H9 (cell line): ENCODE results near the gene DPEP3. TPM values are rescaled to one million over a fixed set of nuclear protein-coding genes. Genes with fewer than 3 reads are reported as not detected.

ENCODE experiments used
- DNase-seq: peaks from one replicate; pipeline ENCODE4 v3.0.0-alpha.2; 2017
- H2AFZ ChIP-seq: one replicate; pipeline ENCODE4 v1.6.1; 2013; ENCODE audit warnings: mild to moderate bottlenecking, low read length, control low read depth, moderate library complexity
- H2AK5ac ChIP-seq: 2 replicates; pipeline ENCODE4 v1.6.1; 2013; ENCODE audit warnings: low read length, control low read depth, mixed read lengths; ENCODE audit not compliant: insufficient read length
- H2BK120ac ChIP-seq: one replicate; pipeline ENCODE4 v1.6.1; 2013; ENCODE audit warnings: low read depth, mild to moderate bottlenecking, low read length, control low read depth, inconsistent platforms; ENCODE audit not compliant: poor library complexity, severe bottlenecking
- H2BK12ac ChIP-seq: 2 replicates; pipeline ENCODE4 v1.6.1; 2013; ENCODE audit warnings: low read length, control low read depth, mixed read lengths, low read depth; ENCODE audit not compliant: insufficient read length
- H2BK15ac ChIP-seq: 2 replicates; pipeline ENCODE4 v1.6.1; 2013; ENCODE audit warnings: low read depth, low read length, control low read depth
- H2BK20ac ChIP-seq: one replicate; pipeline ENCODE4 v1.6.1; 2013; ENCODE audit warnings: low read depth, mild to moderate bottlenecking, low read length, control low read depth, inconsistent platforms; ENCODE audit not compliant: poor library complexity, severe bottlenecking
- H2BK5ac ChIP-seq: 2 replicates; pipeline ENCODE4 v1.6.1; 2013; ENCODE audit warnings: low read length, control low read depth, mixed read lengths; ENCODE audit not compliant: insufficient read length
- H3K14ac ChIP-seq: 2 replicates; pipeline ENCODE4 v1.6.1; 2013; ENCODE audit warnings: low read length, control low read depth; ENCODE audit not compliant: insufficient read depth
- H3K18ac ChIP-seq: 2 replicates; pipeline ENCODE4 v1.6.1; 2013; ENCODE audit warnings: low read depth, mild to moderate bottlenecking, mixed read lengths, low read length, control low read depth; ENCODE audit not compliant: insufficient read length
- H3K23ac ChIP-seq: 2 replicates; pipeline ENCODE4 v1.6.1; 2013; ENCODE audit warnings: low read length, control low read depth, mixed read lengths, low read depth; ENCODE audit not compliant: insufficient read length
- H3K23me2 ChIP-seq: 2 replicates; pipeline ENCODE4 v1.6.1; 2013; ENCODE audit warnings: low read depth, mild to moderate bottlenecking, mixed read lengths, low read length, control low read depth; ENCODE audit not compliant: insufficient read length, poor library complexity, severe bottlenecking
- H3K27ac ChIP-seq: 2 replicates; pipeline ENCODE4 v1.5.1; 2013; ENCODE audit warnings: low read length, control low read depth, mixed read lengths, low read depth; ENCODE audit not compliant: insufficient read length
- H3K27me3 ChIP-seq: 2 replicates; pipeline ENCODE4 v1.6.1; 2013; ENCODE audit warnings: low read length, control low read depth, inconsistent platforms; ENCODE audit not compliant: insufficient read depth
- H3K4ac ChIP-seq: 2 replicates; pipeline ENCODE4 v1.6.1; 2013; ENCODE audit warnings: low read depth, mild to moderate bottlenecking, control low read depth, inconsistent platforms, low read length, moderate library complexity
- H3K4me1 ChIP-seq: 2 replicates; pipeline ENCODE4 v1.6.1; 2013; ENCODE audit warnings: low read length, control low read depth, inconsistent platforms; ENCODE audit not compliant: insufficient read depth
- H3K4me2 ChIP-seq: 2 replicates; pipeline ENCODE4 v1.6.1; 2013; ENCODE audit warnings: low read length, control low read depth, mixed read lengths; ENCODE audit not compliant: insufficient read length, insufficient read depth
- H3K56ac ChIP-seq: 2 replicates; pipeline ENCODE4 v1.6.1; 2013; ENCODE audit warnings: low read depth, mild to moderate bottlenecking, mixed read lengths, low read length, control low read depth; ENCODE audit not compliant: insufficient read length
- H3K79me1 ChIP-seq: 2 replicates; pipeline ENCODE4 v1.6.1; 2013; ENCODE audit warnings: low read depth, mild to moderate bottlenecking, moderate library complexity, low read length, control low read depth, inconsistent platforms; ENCODE audit not compliant: insufficient read depth, poor library complexity, severe bottlenecking
- H3K79me2 ChIP-seq: 2 replicates; pipeline ENCODE4 v1.6.1; 2013; ENCODE audit warnings: low read length, control low read depth, inconsistent platforms; ENCODE audit not compliant: insufficient read depth
- H3K9ac ChIP-seq: 2 replicates; pipeline ENCODE4 v1.6.1; 2013; ENCODE audit warnings: low read length, control low read depth, mixed read lengths; ENCODE audit not compliant: insufficient read length; ENCODE audit errors: extremely low read depth
- H3K9me3 ChIP-seq: one replicate; pipeline ENCODE4 v1.6.1; 2013; ENCODE audit warnings: low read depth, low read length, inconsistent platforms; ENCODE audit not compliant: control insufficient read depth
- H3T11ph ChIP-seq: one replicate; pipeline ENCODE4 v1.6.1; 2013; ENCODE audit warnings: mild to moderate bottlenecking, low read length, control low read depth, inconsistent platforms
- H4K20me1 ChIP-seq: one replicate; pipeline ENCODE4 v1.6.1; 2013; ENCODE audit not compliant: control insufficient read depth, insufficient read length, insufficient read depth
- H4K5ac ChIP-seq: 2 replicates; pipeline ENCODE4 v1.6.1; 2013; ENCODE audit warnings: low read depth, mild to moderate bottlenecking, mixed read lengths, low read length, control low read depth; ENCODE audit not compliant: insufficient read length
- H4K8ac ChIP-seq: replicated peaks from 2 replicates; pipeline ENCODE4 v1.6.1; 2013; ENCODE audit warnings: low read length, control low read depth, mixed read lengths, low read depth; ENCODE audit not compliant: insufficient read length
- H4K91ac ChIP-seq: 2 replicates; pipeline ENCODE4 v1.6.1; 2013; ENCODE audit warnings: low read depth, mild to moderate bottlenecking, moderate library complexity, mixed read lengths, low read length, control low read depth; ENCODE audit not compliant: insufficient read length
- H3K27ac Mint-ChIP-seq, 3 experiments: 2 replicates in 2 of 3; 3 replicates in 1 of 3; pipeline ENCODE4 v1.8.0; 2020 to 2021; ENCODE audit warnings: mixed read lengths in 3 of 3, mild to moderate bottlenecking in 1 of 3, moderate library complexity in 1 of 3
- H3K27me3 Mint-ChIP-seq: 2 replicates; pipeline ENCODE4 v1.8.0; 2021; ENCODE audit warnings: low read depth, mild to moderate bottlenecking, moderate library complexity, mixed read lengths
- H3K36me3 Mint-ChIP-seq, 3 experiments: 2 replicates in 2 of 3; 3 replicates in 1 of 3; pipeline ENCODE4 v1.8.0; 2020 to 2021; ENCODE audit warnings: low read depth in 3 of 3, mixed read lengths in 3 of 3; ENCODE audit not compliant: insufficient read depth in 1 of 3
- H3K4me1 Mint-ChIP-seq, 2 experiments: 2 replicates each; pipeline ENCODE4 v1.8.0; 2020; ENCODE audit warnings: mixed read lengths in 2 of 2
- H3K4me3 Mint-ChIP-seq, 2 experiments: 2 replicates in 1 of 2; 3 replicates in 1 of 2; pipeline ENCODE4 v1.8.0; 2020 to 2021; ENCODE audit warnings: mild to moderate bottlenecking in 2 of 2, mixed read lengths in 2 of 2, moderate library complexity in 1 of 2
- H3K9me3 Mint-ChIP-seq, 2 experiments: 2 replicates in 1 of 2; 3 replicates in 1 of 2; pipeline ENCODE4 v1.8.0; 2020; ENCODE audit warnings: mild to moderate bottlenecking in 2 of 2, mixed read lengths in 2 of 2, moderate library complexity in 1 of 2
- WGBS: extraction: QIAGEN DNeasy Blood & Tissue Kit; methylation state at CpG from one replicate; pipeline ENCODE4 v1.1.7; 2013; ENCODE audit warnings: missing lambda C conversion rate, low lambda C conversion rate, mixed read lengths; ENCODE audit not compliant: insufficient read length; ENCODE audit errors: extremely low coverage; 5-methylcytosine and 5-hydroxymethylcytosine counted together
- total RNA-seq: library from RNA; stranded (reverse); gene quantifications from 2 replicates; pipeline ENCODE4 v1.2.1, GENCODE V29; 2021
- TF ChIP-seq, protein P1 (sequence below): fragments of 200-600 bp; sonication (generic); conservative IDR thresholded peaks from 3 replicates; pipeline ENCODE4 v1.8.0; 2021; ENCODE audit warnings: antibody characterized with exemption, mild to moderate bottlenecking

DPEP3 gene
- total RNA-seq, 1 experiment from 2014 or later: 0.68 TPM

DNA sequence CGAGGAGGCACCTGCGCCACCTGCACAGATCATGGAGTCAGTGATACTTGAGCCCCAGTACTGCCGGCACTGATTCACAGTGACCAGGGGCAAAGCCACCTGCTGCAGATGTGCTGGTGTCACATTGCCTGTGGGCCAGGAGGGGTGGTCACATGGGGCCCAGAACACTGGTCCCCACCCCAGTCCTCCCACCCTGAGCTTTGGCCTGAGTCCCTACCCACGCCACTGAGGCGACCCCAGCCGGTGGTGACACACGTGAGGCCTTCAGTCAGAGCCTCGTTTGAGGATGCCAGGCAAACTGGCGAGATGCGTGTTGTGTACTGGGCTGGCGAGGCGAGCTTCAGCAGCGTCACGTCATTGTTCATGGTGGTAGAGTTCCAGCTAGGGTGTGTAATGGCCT is 50.1 kb downstream of the DPEP3 start:
- Histone ChIP-seq H3K23me2 (peaks cover 7% of the 10 kb centered on the region), H2AK5ac (no peak overlapping the region), H3K27me3 (no peaks in the 10 kb centered on the region), H3K79me1 (no peaks in the 10 kb centered on the region), H4K8ac (no peak overlapping the region), H2BK12ac (no peak overlapping the region), H2BK15ac (no peak overlapping the region), H4K91ac (no peak overlapping the region), H2BK5ac (no peak overlapping the region), H3K9ac (no peak overlapping the region), H3K23ac (no peak overlapping the region), H3K9me3 (no peaks in the 10 kb centered on the region), H3T11ph (no peak overlapping the region), H4K5ac (no peak overlapping the region), H3K79me2 (no peaks in the 10 kb centered on the region), H2BK120ac (no peak overlapping the region), H3K14ac (no peak overlapping the region), H2AFZ (no peak overlapping the region), H2BK20ac (no peak overlapping the region), H3K4me1 (no peaks in the 10 kb centered on the region; the same call in 1 of the 2 replicates), H3K4me2 (no peak overlapping the region), H3K27ac (no peak overlapping the region), H3K4ac (no peak overlapping the region), H4K20me1 (no peaks in the 10 kb centered on the region), H3K18ac (no peak overlapping the region), H3K56ac (no peak overlapping the region)
- H3K27ac Mint-ChIP-seq: no peak overlapping the region
- peaks cover 8% of the 10 kb centered on the region for H3K27me3 Mint-ChIP-seq
- WGBS: no CpG with 5 or more reads among the region's 14 CpGs
- no peak overlapping the region for H3K4me3 Mint-ChIP-seq
- peaks cover 14 to 40% (median 15%) of the 10 kb centered on the region in 3 experiments for H3K36me3 Mint-ChIP-seq
- TF ChIP-seq, protein P1, sequence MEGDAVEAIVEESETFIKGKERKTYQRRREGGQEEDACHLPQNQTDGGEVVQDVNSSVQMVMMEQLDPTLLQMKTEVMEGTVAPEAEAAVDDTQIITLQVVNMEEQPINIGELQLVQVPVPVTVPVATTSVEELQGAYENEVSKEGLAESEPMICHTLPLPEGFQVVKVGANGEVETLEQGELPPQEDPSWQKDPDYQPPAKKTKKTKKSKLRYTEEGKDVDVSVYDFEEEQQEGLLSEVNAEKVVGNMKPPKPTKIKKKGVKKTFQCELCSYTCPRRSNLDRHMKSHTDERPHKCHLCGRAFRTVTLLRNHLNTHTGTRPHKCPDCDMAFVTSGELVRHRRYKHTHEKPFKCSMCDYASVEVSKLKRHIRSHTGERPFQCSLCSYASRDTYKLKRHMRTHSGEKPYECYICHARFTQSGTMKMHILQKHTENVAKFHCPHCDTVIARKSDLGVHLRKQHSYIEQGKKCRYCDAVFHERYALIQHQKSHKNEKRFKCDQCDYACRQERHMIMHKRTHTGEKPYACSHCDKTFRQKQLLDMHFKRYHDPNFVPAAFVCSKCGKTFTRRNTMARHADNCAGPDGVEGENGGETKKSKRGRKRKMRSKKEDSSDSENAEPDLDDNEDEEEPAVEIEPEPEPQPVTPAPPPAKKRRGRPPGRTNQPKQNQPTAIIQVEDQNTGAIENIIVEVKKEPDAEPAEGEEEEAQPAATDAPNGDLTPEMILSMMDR: no peak
- no peaks in the 10 kb centered on the region; a peak in 1 of 5 replicates for H3K9me3 Mint-ChIP-seq
- peaks cover 18 to 19% of the 10 kb centered on the region in 2 experiments for H3K4me1 Mint-ChIP-seq
- DNase-seq: no peak
